ENCODE measurements around the gene ATL2. TPM values are rescaled to one million over a fixed set of nuclear protein-coding genes. Genes with fewer than 3 reads are reported as not detected.
"Not testable (repeated sequence)": the region's sequence is repeated elsewhere in the genome, so short reads cannot be mapped to it uniquely, and the experiment has no call there.

Gene ATL2
- total and polyA plus RNA-seq, 2 experiments from 2014 or later: 28.7 to 86.5 TPM

- Histone ChIP-seq H3K4me1 (ENCODE audit: low read depth) (no peaks in the 10 kb centered on the region), H3K36me3 (no peaks in the 10 kb centered on the region), H3K4me3 (no peak overlapping the region), H3K27ac (no peak overlapping the region), H3K9me3 (ENCODE audit: low read depth) (no peaks in the 10 kb centered on the region), H3K27me3 (no peaks in the 10 kb centered on the region)
- no peak for DNase-seq (ENCODE audit: low read depth in 1 of 2, low spot score in 1 of 2)
- no peak for TF ChIP-seq CTCF (IDR thresholded peaks at IDR 0.05; ENCODE audit: low read depth, low read length)
Observed at GRCh38 chr2:38417745-38418689, 40.9 kb upstream of the ATL2 start.

GRCh38 chr2:38416296-38417036 is 39.4 kb upstream of the ATL2 start:
- Histone ChIP-seq H3K4me3 (no peak overlapping the region), H3K27ac (no peak overlapping the region), H3K9me3 (ENCODE audit: low read depth) (no peaks in the 10 kb centered on the region), H3K27me3 (no peaks in the 10 kb centered on the region), H3K4me1 (ENCODE audit: low read depth) (no peaks in the 10 kb centered on the region), H3K36me3 (no peaks in the 10 kb centered on the region)
- TF ChIP-seq CTCF (IDR thresholded peaks at IDR 0.05; ENCODE audit: low read depth, low read length): no peak
- no peak for DNase-seq (ENCODE audit: low read depth in 1 of 2, low spot score in 1 of 2)

- no peaks in the 10 kb centered on the region for H3K4me1 ChIP-seq (ENCODE audit: low read depth)
- no peak overlapping the region for H3K4me3 ChIP-seq
- no peak for DNase-seq (ENCODE audit: low read depth in 1 of 2, low spot score in 1 of 2)
- no peak for TF ChIP-seq CTCF (IDR thresholded peaks at IDR 0.05; ENCODE audit: low read depth, low read length)
- no peaks in the 10 kb centered on the region for H3K9me3 ChIP-seq (ENCODE audit: low read depth)
- no peaks in the 10 kb centered on the region for H3K27me3 ChIP-seq
- H3K36me3 ChIP-seq: no peaks in the 10 kb centered on the region
- no peak overlapping the region for H3K27ac ChIP-seq
Observed at GRCh38 chr2:38415728-38416291, 38.7 kb upstream of the ATL2 start.

GRCh38 chr2:38415023-38415422 is 38.0 kb upstream of the ATL2 start:
- no peaks in the 10 kb centered on the region for H3K4me1 ChIP-seq (ENCODE audit: low read depth)
- H3K27me3 ChIP-seq: no peaks in the 10 kb centered on the region
- no peak overlapping the region for H3K27ac ChIP-seq
- H3K36me3 ChIP-seq: no peaks in the 10 kb centered on the region
- H3K9me3 ChIP-seq (ENCODE audit: low read depth): no peaks in the 10 kb centered on the region
- no peak for TF ChIP-seq CTCF (IDR thresholded peaks at IDR 0.05; ENCODE audit: low read depth, low read length)
- DNase-seq (ENCODE audit: low read depth in 1 of 2, low spot score in 1 of 2): no peak
- no peak overlapping the region for H3K4me3 ChIP-seq

GRCh38 chr2:38412235-38412871 is 35.3 kb upstream of the ATL2 start:
- DNase-seq (ENCODE audit: low read depth in 1 of 2, low spot score in 1 of 2); H3K27me3 ChIP-seq; H3K36me3 ChIP-seq; H3K4me1 ChIP-seq (ENCODE audit: low read depth); H3K4me3 ChIP-seq; H3K9me3 ChIP-seq (ENCODE audit: low read depth); H3K27ac ChIP-seq: not testable (repeated sequence)
